ENCODE results near the gene DRD2. TPM values are rescaled to one million over a fixed set of nuclear protein-coding genes. Genes with fewer than 3 reads are reported as not detected.

Gene DRD2
- total RNA-seq, 2 experiments from 2014 or later: not detected

DNA sequence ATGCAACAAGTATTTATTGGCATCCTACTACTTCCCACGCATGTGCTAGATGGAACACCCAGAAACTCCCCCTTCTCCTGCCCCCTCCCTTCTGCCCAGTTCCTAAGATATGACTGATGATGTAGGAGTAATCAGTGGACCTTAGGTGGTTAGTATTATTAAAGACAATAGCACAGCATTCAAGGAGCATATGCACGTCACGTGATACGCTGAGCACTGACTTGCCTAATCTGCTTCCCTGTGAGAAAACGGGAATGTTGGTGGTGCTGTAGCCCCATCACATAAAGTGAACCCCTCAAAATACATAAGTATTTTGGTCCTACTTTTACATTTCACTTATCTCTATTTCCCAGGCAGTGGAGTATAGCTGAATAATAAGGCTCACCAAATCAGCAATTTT is 12.4 kb downstream of the DRD2 start:
- POLR2A ChIA-PET: no interaction called here
- Histone ChIP-seq H3K4me2 (ENCODE audit: low read length) (no peak overlapping the region), H3K9me3 (ENCODE audit: low read length) (no peaks in the 10 kb centered on the region), H3K79me2 (ENCODE audit: insufficient read depth, low read depth, low read length) (no peaks in the 10 kb centered on the region), H4K20me1 (ENCODE audit: insufficient read depth, low read length) (no peaks in the 10 kb centered on the region), H2AFZ (ENCODE audit: low read length) (no peak overlapping the region), H3K4me1 (ENCODE audit: insufficient read depth, low read length, poor library complexity, severe bottlenecking) (no peaks in the 10 kb centered on the region), H3K9me2 (ENCODE audit: insufficient read depth, low read length) (no peaks in the 10 kb centered on the region), H3K4me3 (ENCODE audit: low read depth, low read length, poor library complexity, severe bottlenecking) (no peak overlapping the region), H3K36me3 (ENCODE audit: insufficient read depth, low read length) (no peaks in the 10 kb centered on the region), H3K27ac (ENCODE audit: low read depth, low read length, poor library complexity, severe bottlenecking) (no peak overlapping the region)
- intact Hi-C loops (cut with micrococcal nuclease; ENCODE audit: unreplicated experiment): no loop called here
- CTCF ChIA-PET (ENCODE audit: unreplicated experiment): no interaction called here
- no TSS peak for BruUV-seq (replicated peaks)
- TF ChIP-seq, protein P1, sequence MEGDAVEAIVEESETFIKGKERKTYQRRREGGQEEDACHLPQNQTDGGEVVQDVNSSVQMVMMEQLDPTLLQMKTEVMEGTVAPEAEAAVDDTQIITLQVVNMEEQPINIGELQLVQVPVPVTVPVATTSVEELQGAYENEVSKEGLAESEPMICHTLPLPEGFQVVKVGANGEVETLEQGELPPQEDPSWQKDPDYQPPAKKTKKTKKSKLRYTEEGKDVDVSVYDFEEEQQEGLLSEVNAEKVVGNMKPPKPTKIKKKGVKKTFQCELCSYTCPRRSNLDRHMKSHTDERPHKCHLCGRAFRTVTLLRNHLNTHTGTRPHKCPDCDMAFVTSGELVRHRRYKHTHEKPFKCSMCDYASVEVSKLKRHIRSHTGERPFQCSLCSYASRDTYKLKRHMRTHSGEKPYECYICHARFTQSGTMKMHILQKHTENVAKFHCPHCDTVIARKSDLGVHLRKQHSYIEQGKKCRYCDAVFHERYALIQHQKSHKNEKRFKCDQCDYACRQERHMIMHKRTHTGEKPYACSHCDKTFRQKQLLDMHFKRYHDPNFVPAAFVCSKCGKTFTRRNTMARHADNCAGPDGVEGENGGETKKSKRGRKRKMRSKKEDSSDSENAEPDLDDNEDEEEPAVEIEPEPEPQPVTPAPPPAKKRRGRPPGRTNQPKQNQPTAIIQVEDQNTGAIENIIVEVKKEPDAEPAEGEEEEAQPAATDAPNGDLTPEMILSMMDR (conservative IDR thresholded peaks at IDR 0.05; ENCODE audit: low read length): no peak
- no peak for TF ChIP-seq EZH2phosphoT487 (IDR thresholded peaks at IDR 0.05; ENCODE audit: borderline replicate concordance, low read depth, low read length)
- no peak for DNase-seq (ENCODE audit: low spot score)

DNA sequence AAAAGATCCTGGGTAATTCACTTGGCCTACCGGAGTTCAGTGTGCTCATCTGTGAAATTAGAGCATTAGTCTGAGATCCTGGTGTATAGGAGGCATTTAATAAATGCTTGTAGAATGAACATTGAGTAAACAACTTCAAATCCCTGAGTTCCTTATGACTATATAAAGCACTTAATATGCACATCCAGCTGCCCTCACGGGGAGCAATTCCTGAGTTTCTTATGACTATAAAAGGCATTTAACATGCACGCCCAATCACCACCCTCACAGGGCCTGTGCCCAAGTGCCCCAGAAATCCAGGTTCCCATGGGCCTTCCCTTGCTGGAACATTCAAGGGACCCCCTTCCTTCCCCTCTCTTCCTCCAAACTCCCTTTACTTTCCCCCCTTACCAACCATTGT is 13.6 kb downstream of the DRD2 start:
- Histone ChIP-seq H3K27ac (ENCODE audit: low read depth, low read length, poor library complexity, severe bottlenecking) (no peak overlapping the region), H3K9me2 (ENCODE audit: insufficient read depth, low read length) (no peaks in the 10 kb centered on the region), H3K4me3 (ENCODE audit: low read depth, low read length, poor library complexity, severe bottlenecking) (no peak overlapping the region), H3K9me3 (ENCODE audit: low read length) (no peaks in the 10 kb centered on the region), H3K79me2 (ENCODE audit: insufficient read depth, low read depth, low read length) (no peaks in the 10 kb centered on the region), H3K4me1 (ENCODE audit: insufficient read depth, low read length, poor library complexity, severe bottlenecking) (no peaks in the 10 kb centered on the region), H3K4me2 (ENCODE audit: low read length) (no peak overlapping the region), H2AFZ (ENCODE audit: low read length) (no peak overlapping the region), H4K20me1 (ENCODE audit: insufficient read depth, low read length) (no peaks in the 10 kb centered on the region), H3K36me3 (ENCODE audit: insufficient read depth, low read length) (no peaks in the 10 kb centered on the region)
- no TSS peak for BruUV-seq (replicated peaks)
- POLR2A ChIA-PET: interaction anchor here (1.2 kb wide), 1 partner anchor 30 kb away, joined by 3 read pairs; no protein-coding TSS in a partner anchor
- CTCF ChIA-PET (ENCODE audit: unreplicated experiment): no interaction called here
- DNase-seq (ENCODE audit: low spot score): no peak
- intact Hi-C loops (cut with micrococcal nuclease; ENCODE audit: unreplicated experiment): no loop called here
- no peak for TF ChIP-seq EZH2phosphoT487 (IDR thresholded peaks at IDR 0.05; ENCODE audit: borderline replicate concordance, low read depth, low read length)
- TF ChIP-seq, protein P1 (conservative IDR thresholded peaks at IDR 0.05; ENCODE audit: low read length): no peak

DNA sequence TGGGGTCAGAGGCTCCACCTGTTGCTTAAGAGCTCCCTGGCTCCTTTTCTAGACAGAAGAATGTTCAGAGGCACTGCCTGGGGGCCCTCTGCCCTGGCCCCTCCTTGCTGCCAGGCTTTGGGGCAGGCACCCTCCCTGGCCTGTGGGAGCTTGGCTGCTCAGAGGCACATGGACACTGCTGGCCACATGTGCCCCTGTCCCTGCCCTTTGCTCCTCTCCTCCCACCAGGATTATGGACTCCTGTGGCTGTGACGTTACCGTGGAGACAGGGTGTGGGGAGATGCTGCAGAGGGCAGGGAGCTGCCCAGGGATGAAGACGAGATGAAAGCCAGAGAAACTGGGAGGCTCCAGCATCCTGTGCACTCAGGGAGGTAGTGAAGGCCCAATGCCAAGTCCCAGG is 14.7 kb downstream of the DRD2 start:
- no peak overlapping the region for H3K27ac ChIP-seq (ENCODE audit: low read depth, low read length, poor library complexity, severe bottlenecking)
- no peak overlapping the region for H3K4me2 ChIP-seq (ENCODE audit: low read length)
- POLR2A ChIA-PET: no interaction called here
- no TSS peak for BruUV-seq (replicated peaks)
- no peaks in the 10 kb centered on the region for H3K9me3 ChIP-seq (ENCODE audit: low read length)
- intact Hi-C loops (cut with micrococcal nuclease; ENCODE audit: unreplicated experiment): no loop called here
- no peaks in the 10 kb centered on the region for H3K79me2 ChIP-seq (ENCODE audit: insufficient read depth, low read depth, low read length)
- no peak for DNase-seq (ENCODE audit: low spot score)
- no peak overlapping the region for H2AFZ ChIP-seq (ENCODE audit: low read length)
- no peaks in the 10 kb centered on the region for H3K4me1 ChIP-seq (ENCODE audit: insufficient read depth, low read length, poor library complexity, severe bottlenecking)
- H3K36me3 ChIP-seq (ENCODE audit: insufficient read depth, low read length): no peaks in the 10 kb centered on the region
- no peaks in the 10 kb centered on the region for H4K20me1 ChIP-seq (ENCODE audit: insufficient read depth, low read length)
- no peaks in the 10 kb centered on the region for H3K9me2 ChIP-seq (ENCODE audit: insufficient read depth, low read length)
- no peak for TF ChIP-seq EZH2phosphoT487 (IDR thresholded peaks at IDR 0.05; ENCODE audit: borderline replicate concordance, low read depth, low read length)
- TF ChIP-seq, protein P1 (conservative IDR thresholded peaks at IDR 0.05; ENCODE audit: low read length): no peak
- CTCF ChIA-PET (ENCODE audit: unreplicated experiment): no interaction called here
- H3K4me3 ChIP-seq (ENCODE audit: low read depth, low read length, poor library complexity, severe bottlenecking): no peak overlapping the region

All from OCI-LY7 (cell line).